Measurements from ENCODE around the gene SLC9A6.

DNA sequence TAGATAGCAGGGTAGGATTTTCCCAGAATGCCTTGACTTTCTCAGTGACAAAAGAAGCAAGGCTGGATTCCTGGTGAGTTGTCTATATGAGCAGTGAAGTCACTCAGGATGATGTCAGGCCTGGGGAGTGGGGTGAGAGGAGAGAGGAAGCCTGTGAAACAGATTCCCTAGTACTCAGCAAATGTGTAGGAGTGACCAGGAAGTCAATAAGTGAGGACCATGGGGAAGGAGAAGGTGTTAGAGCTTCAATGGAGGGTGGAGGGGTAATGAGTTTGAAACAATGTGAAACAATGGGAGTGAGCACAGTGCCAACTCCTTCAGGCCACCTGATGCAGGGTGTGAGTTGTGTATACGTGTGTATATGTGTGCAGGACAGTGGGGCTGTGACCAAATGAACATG, 2.4 kb upstream of the SLC9A6 start:
- TF ChIP-seq, protein P1, sequence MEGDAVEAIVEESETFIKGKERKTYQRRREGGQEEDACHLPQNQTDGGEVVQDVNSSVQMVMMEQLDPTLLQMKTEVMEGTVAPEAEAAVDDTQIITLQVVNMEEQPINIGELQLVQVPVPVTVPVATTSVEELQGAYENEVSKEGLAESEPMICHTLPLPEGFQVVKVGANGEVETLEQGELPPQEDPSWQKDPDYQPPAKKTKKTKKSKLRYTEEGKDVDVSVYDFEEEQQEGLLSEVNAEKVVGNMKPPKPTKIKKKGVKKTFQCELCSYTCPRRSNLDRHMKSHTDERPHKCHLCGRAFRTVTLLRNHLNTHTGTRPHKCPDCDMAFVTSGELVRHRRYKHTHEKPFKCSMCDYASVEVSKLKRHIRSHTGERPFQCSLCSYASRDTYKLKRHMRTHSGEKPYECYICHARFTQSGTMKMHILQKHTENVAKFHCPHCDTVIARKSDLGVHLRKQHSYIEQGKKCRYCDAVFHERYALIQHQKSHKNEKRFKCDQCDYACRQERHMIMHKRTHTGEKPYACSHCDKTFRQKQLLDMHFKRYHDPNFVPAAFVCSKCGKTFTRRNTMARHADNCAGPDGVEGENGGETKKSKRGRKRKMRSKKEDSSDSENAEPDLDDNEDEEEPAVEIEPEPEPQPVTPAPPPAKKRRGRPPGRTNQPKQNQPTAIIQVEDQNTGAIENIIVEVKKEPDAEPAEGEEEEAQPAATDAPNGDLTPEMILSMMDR (IDR thresholded peaks at IDR 0.05), result no peak
- TF ChIP-seq ZFX (IDR thresholded peaks at IDR 0.05; ENCODE audit: borderline replicate concordance), result no peak

Data from 22Rv1 (cell line).